ENCODE results near the gene YBX1.
"Not testable (repeated sequence)": the region's sequence is repeated elsewhere in the genome, so short reads cannot be mapped to it uniquely, and the experiment has no call there.

YBX1 gene

DNA sequence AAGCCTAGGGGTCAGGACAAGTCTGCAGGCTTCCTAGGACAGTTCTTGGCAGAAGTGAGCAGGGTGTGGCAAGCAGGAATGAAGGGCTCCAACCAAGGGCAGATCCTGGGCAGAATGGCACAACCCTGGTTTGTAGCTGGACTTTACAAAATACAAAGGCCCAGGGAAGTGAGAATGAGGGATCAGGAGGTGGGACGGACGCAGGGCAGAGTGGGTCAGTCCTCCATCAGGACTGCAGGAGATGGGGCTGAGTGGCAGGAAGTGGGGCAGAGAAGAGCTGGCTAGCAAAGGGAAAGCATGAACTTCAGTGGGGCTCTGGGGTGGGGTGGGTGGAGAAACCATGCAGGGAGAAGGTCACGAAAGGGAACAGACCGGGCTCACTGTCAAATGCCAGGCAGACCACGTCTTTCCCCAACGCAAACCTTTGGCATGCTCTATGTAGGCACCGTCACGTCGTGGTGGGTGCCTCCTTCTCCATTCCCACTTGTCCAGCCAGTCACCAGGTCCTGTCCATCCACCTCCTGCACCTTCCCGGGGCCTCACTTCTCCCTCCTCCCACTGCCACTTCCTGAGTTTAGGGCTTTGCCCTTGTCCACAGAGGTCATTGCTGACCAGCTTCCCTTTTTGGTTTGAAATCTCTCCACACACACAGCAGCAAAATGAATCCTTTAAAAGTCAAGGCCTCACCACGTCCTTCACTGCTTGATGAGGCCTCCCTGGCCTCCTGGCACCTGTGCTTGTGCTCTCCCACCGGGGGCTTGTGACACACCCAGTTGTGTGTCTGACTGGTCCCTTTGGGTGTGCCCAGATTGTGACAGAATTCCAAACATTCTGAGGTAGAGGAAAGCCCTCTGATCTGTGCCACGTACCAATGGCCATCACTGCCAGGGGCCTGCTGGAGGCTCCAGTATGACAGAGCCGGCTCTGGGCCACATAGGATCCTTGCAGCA is 66.5 kb downstream of the YBX1 start:
- DNase-seq (ENCODE audit: low read depth), result no peak

DNA sequence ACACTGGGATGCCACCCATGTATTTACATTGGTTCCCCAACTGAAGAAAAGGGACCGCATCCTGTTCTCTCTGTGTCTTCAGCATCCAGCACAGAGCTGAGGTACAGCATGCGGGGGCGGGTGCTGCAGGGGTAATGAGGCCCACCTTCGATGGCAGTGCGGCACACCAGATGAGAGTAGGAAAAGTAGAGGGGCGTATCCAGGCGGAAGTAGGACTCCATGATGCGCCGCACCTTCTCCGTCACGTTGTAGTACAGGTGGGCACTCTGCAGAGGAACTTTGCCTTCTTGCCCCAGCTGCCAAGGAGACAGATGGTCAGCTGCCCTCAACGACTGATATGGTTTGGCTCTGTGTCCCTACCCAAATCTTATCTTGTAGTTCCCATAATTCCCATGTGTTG is 67.8 kb downstream of the YBX1 start:
- DNase-seq (ENCODE audit: low read depth), result no peak

DNA sequence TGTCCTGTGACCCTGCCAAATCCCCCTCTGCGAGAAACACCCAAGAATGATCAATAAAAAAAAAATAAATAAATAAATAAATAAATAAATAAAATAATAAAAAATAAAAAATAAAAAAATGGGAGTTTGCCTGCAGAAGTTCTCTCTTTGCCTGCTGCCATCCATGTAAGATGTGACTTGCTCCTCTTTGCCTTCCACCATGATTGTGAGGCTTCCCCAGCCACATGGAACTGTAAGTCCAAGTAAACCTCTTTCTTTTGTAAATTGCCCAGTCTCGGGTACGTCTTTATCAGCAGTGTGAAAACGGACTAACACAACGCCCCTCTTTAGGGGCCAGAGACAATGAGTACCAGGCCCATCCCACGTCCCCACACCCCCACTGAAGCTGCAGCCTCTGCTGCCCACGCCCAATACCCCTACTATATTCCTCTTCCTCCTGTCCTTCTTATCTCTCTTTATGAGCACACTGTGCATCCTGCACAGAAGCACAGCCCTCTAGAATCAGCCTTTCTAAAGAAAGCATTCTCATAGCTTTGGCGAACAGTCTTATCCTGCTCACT is 69.4 kb downstream of the YBX1 start:
- DNase-seq (ENCODE audit: low read depth), result not testable (repeated sequence)

DNA sequence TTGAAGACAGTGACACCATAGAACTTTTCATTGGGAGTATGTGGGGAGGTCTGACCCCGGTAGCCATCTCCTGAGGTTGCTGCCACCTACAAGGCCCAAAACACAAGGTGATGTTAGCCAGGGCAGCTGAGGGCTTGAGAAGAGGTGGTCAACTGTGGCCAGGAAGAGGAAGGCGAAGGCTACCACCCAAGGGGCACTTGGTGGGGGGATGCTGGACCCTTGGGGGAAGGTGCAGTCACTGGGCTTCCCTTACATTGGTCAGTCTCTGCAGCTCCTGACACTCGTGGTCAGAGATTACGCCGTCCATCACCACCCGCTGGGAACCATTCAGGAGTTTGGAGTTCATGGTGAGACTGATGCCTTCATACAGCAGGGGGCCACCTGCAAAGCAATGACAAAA is 70.1 kb downstream of the YBX1 start:
- DNase-seq (ENCODE audit: low read depth), result no peak

DNA sequence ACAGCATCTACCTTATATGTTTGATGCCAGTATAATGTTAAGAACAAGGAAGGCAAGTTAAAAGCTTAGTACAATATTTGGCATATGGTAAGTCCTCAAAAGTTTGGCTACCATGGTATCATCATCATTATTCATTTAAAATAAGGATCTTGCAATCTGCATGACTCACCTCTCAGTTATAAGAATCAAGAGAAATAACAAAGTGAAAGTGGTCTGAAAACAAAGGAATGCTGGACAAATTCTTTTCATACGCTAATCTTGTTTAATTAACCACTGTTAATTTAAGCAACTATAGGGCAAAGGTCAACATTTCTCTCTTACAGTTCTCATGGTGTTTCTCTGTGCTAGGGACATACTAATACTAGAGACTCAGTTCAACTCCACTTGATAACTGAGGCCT is 70.9 kb downstream of the YBX1 start:
- no peak for DNase-seq (ENCODE audit: low read depth)

Data from activated T-helper 1 cell treated with Interleukin-2 at 50 U/mL for 16 hours (primary cell).